Measurements from ENCODE around the gene TMEM131. TPM values are rescaled to one million over a fixed set of nuclear protein-coding genes. Genes with fewer than 3 reads are reported as not detected.
"Not testable (repeated sequence)": the region's sequence is repeated elsewhere in the genome, so short reads cannot be mapped to it uniquely, and the experiment has no call there.

The TMEM131 gene
- total RNA-seq (2014; rRNA removed; shearing (Covaris generic)) = 13.6 and 21.9 TPM in 2 replicates

- peak; percentile 87 for DNase-seq (ENCODE audit: low spot score)
Measured at GRCh38 chr2:97995734-97996624, at the start of gene TMEM131. Gene TMEM131, minus strand, starts transcription at chr2:97995948. Its CDS starts 286 bp downstream, at chr2:97995662.

GRCh38 chr2:98044730-98045129 lies 49.0 kb upstream of the TMEM131 start:
- DNase-seq (ENCODE audit: low spot score) = not testable (repeated sequence)

GRCh38 chr2:98043101-98043500 lies 47.4 kb upstream of the TMEM131 start:
- no peak for DNase-seq (ENCODE audit: low spot score)

GRCh38 chr2:98040331-98040939 lies 44.7 kb upstream of the TMEM131 start:
- DNase-seq (ENCODE audit: low spot score) = no peak

- no peak for DNase-seq (ENCODE audit: low spot score)
Measured at GRCh38 chr2:98039085-98039756, 43.5 kb upstream of the TMEM131 start.

- no peak for DNase-seq (ENCODE audit: low spot score)
Measured at GRCh38 chr2:98037666-98038336, 42.1 kb upstream of the TMEM131 start.

- DNase-seq (ENCODE audit: low spot score) = no peak
Measured at GRCh38 chr2:98037206-98037605, 41.5 kb upstream of the TMEM131 start.

- DNase-seq (ENCODE audit: low spot score) = no peak
Measured at GRCh38 chr2:98036349-98037000, 40.7 kb upstream of the TMEM131 start.

- DNase-seq (ENCODE audit: low spot score) = no peak
Measured at GRCh38 chr2:98034745-98035144, 39.0 kb upstream of the TMEM131 start.

- DNase-seq (ENCODE audit: low spot score) = no peak
Measured at GRCh38 chr2:98032086-98032485, 36.3 kb upstream of the TMEM131 start.

GRCh38 chr2:98029718-98030222 lies 34.0 kb upstream of the TMEM131 start:
- DNase-seq (ENCODE audit: low spot score) = no peak

- no peak for DNase-seq (ENCODE audit: low spot score)
Measured at GRCh38 chr2:98028931-98029717, 33.4 kb upstream of the TMEM131 start.

- peak; percentile 13 for DNase-seq (ENCODE audit: low spot score)
Measured at GRCh38 chr2:98028101-98028561, 32.4 kb upstream of the TMEM131 start.

GRCh38 chr2:98027538-98027937 lies 31.8 kb upstream of the TMEM131 start:
- no peak for DNase-seq (ENCODE audit: low spot score)

- no peak for DNase-seq (ENCODE audit: low spot score)
Measured at GRCh38 chr2:98026927-98027522, 31.3 kb upstream of the TMEM131 start.

GRCh38 chr2:98026292-98026691 lies 30.5 kb upstream of the TMEM131 start:
- no peak for DNase-seq (ENCODE audit: low spot score)

- no peak for DNase-seq (ENCODE audit: low spot score)
Measured at GRCh38 chr2:98025481-98026037, 29.8 kb upstream of the TMEM131 start.

GRCh38 chr2:98022067-98022466 lies 26.3 kb upstream of the TMEM131 start:
- not testable (repeated sequence) for DNase-seq (ENCODE audit: low spot score)

- no peak for DNase-seq (ENCODE audit: low spot score)
Measured at GRCh38 chr2:98020992-98021713, 25.4 kb upstream of the TMEM131 start.
